ENCODE results near the gene GATAD2B.
"Not testable (repeated sequence)": the region's sequence is repeated elsewhere in the genome, so short reads cannot be mapped to it uniquely, and the experiment has no call there.

Gene GATAD2B

GRCh38 chr1:153886127-153886526 lies 36.6 kb downstream of the GATAD2B start:
- DNase-seq: no peak

GRCh38 chr1:153883223-153883622 lies 39.5 kb downstream of the GATAD2B start:
- no peak for DNase-seq

- DNase-seq: no peak
These were observed 40.4 kb downstream of the GATAD2B start for GRCh38 chr1:153882296-153882912.

- DNase-seq: peak in 5 of 14 donors; percentile 1 to 8 (median 6)
These were observed 41.0 kb downstream of the GATAD2B start for GRCh38 chr1:153881751-153882150.

GRCh38 chr1:153880962-153881361 lies 41.8 kb downstream of the GATAD2B start:
- DNase-seq: peak; percentile 20 to 87 (median 75)

- no peak for DNase-seq
These were observed 42.7 kb downstream of the GATAD2B start for GRCh38 chr1:153880024-153880423.

GRCh38 chr1:153877112-153877511 lies 45.7 kb downstream of the GATAD2B start:
- DNase-seq: no peak

GRCh38 chr1:153872934-153873333 lies 49.8 kb downstream of the GATAD2B start:
- DNase-seq: no peak

GRCh38 chr1:153872331-153872730 lies 50.4 kb downstream of the GATAD2B start:
- no peak for DNase-seq

GRCh38 chr1:153869486-153869885 lies 53.3 kb downstream of the GATAD2B start:
- DNase-seq: no peak

- DNase-seq: no peak
These were observed 56.5 kb downstream of the GATAD2B start for GRCh38 chr1:153866045-153866850.

GRCh38 chr1:153860285-153860684 lies 62.5 kb downstream of the GATAD2B start:
- no peak for DNase-seq

GRCh38 chr1:153857505-153857904 lies 65.3 kb downstream of the GATAD2B start:
- no peak for DNase-seq

GRCh38 chr1:153856763-153857162 lies 66.0 kb downstream of the GATAD2B start:
- no peak for DNase-seq

GRCh38 chr1:153852170-153852569 lies 70.6 kb downstream of the GATAD2B start:
- no peak for DNase-seq

- no peak for DNase-seq
These were observed 73.1 kb downstream of the GATAD2B start for GRCh38 chr1:153849487-153850185.

- no peak for DNase-seq
These were observed 74.0 kb downstream of the GATAD2B start for GRCh38 chr1:153848805-153849204.

GRCh38 chr1:153845158-153845557 lies 77.6 kb downstream of the GATAD2B start:
- no peak for DNase-seq

GRCh38 chr1:153844349-153844748 lies 78.4 kb downstream of the GATAD2B start:
- not testable (repeated sequence) for DNase-seq

GRCh38 chr1:153842006-153842471 lies 80.7 kb downstream of the GATAD2B start:
- DNase-seq: no peak

GRCh38 chr1:153841463-153841994 lies 81.2 kb downstream of the GATAD2B start:
- DNase-seq: no peak

GRCh38 chr1:153840774-153841173 lies 82.0 kb downstream of the GATAD2B start:
- DNase-seq: not testable (repeated sequence)

- DNase-seq: not testable (repeated sequence)
These were observed 88.8 kb downstream of the GATAD2B start for GRCh38 chr1:153833968-153834367.
